Vagina (tissue), 2 donors: ENCODE measurements around the gene SYS1. TPM values are rescaled to one million over a fixed set of nuclear protein-coding genes. Genes with fewer than 3 reads are reported as not detected.

Source experiments
- DNase-seq, 2 donors: peaks; one replicate each; pipeline ENCODE4 v3.0.0-alpha.2; 2017; ENCODE audit errors: extremely low spot score in 2 of 2
- H3K27ac ChIP-seq: fragments of 200-600 bp; sonication (generic); one replicate; pipeline ENCODE4 v1.5.1; 2019
- H3K27me3 ChIP-seq: fragments of 200-600 bp; sonication (generic); one replicate; pipeline ENCODE4 v1.5.1; 2019
- H3K36me3 ChIP-seq, 2 donors: fragments of 200-600 bp; sonication (generic); one replicate each; pipeline ENCODE4 v1.5.1; 2017 to 2019
- H3K4me1 ChIP-seq: fragments of 200-600 bp; sonication (generic); one replicate; pipeline ENCODE4 v1.5.1; 2019
- H3K4me3 ChIP-seq, 2 donors: fragments of 200-600 bp; sonication (generic); 1 replicate in 1 of 2; 2 replicates in 1 of 2; pipeline ENCODE4 v1.5.1; 2016 to 2019
- H3K9me3 ChIP-seq: fragments of 200-600 bp; sonication (generic); one replicate; pipeline ENCODE4 v1.5.1; 2019
- CTCF ChIP-seq, 3 experiments: fragments of 450-650 bp in 2 of 3; fragments of 200-600 bp in 1 of 3; sonication (generic) in 1 of 3; IDR thresholded peaks; one replicate each; pipeline ENCODE4 v1.5.1; 2017 to 2019; ENCODE audit warnings: antibody characterized with exemption in 3 of 3, mild to moderate bottlenecking in 2 of 3, moderate library complexity in 2 of 3
- POLR2A ChIP-seq, 2 donors: fragments of 450-650 bp; IDR thresholded peaks; one replicate each; pipeline ENCODE4 v1.6.1; 2017; ENCODE audit warnings: antibody characterized with exemption in 2 of 2, mild to moderate bottlenecking in 2 of 2, moderate library complexity in 2 of 2
- POLR2AphosphoS5 ChIP-seq, 2 donors: sonication (generic); formaldehyde crosslinking; IDR thresholded peaks; one replicate each; pipeline ENCODE4 v1.9.0; 2017; ENCODE audit warnings: antibody characterized with exemption in 2 of 2, mild to moderate bottlenecking in 2 of 2, low read depth in 1 of 2; ENCODE audit not compliant: insufficient read depth in 1 of 2
- intact Hi-C: fragments of 100-400 bp; cut with DNase I; formaldehyde crosslinking; loops from one replicate; pipeline ENCODE4 v1.15.1; 2023
- total RNA-seq: library from RNA; depleted of rRNA; stranded (reverse); fragments of >200 nt; gene quantifications from one replicate; pipeline ENCODE4 v1.2.3, GENCODE V29; 2016

Gene SYS1
- total RNA-seq, 1 donor from 2014 or later = 44.9 TPM

DNA sequence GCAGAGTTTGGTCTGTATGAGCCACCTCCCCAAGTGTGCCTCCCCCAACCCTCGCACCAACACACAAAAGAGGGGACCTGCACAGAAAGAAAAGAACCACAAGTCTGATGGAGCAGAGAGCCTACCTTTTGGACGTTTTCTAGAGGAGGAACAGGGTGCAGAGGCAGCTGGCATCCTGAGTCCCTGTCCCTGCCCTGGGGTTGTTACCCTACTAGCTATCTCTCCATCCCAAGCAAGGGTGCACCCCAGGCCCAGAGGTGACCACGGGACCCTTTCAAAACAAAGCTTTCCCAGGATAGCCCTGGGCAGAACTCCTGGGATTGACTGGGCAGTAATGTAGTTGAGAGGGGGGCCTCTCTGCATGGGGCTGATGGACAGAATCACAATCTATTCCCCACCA is 45.1 kb upstream of the SYS1 start:
- Histone ChIP-seq H3K4me1 (peaks cover 8% of the 10 kb centered on the region), H3K36me3 (no peaks in the 10 kb centered on the region), H3K27ac (no peak overlapping the region), H3K4me3 (no peak overlapping the region), H3K27me3 (no peaks in the 10 kb centered on the region), H3K9me3 (no peaks in the 10 kb centered on the region)
- intact Hi-C loops = loop anchor here (2.0 to 5.0 kb wide), 2 partner anchors 119 to 454 kb away; no protein-coding TSS in a partner anchor
- TF ChIP-seq POLR2AphosphoS5 (IDR thresholded peaks at IDR 0.05; ENCODE audit: insufficient read depth in 1 of 2, low read depth in 1 of 2) (no peak), CTCF (IDR thresholded peaks at IDR 0.05) (no peak), POLR2A (IDR thresholded peaks at IDR 0.05) (no peak)
- no peak for DNase-seq

DNA sequence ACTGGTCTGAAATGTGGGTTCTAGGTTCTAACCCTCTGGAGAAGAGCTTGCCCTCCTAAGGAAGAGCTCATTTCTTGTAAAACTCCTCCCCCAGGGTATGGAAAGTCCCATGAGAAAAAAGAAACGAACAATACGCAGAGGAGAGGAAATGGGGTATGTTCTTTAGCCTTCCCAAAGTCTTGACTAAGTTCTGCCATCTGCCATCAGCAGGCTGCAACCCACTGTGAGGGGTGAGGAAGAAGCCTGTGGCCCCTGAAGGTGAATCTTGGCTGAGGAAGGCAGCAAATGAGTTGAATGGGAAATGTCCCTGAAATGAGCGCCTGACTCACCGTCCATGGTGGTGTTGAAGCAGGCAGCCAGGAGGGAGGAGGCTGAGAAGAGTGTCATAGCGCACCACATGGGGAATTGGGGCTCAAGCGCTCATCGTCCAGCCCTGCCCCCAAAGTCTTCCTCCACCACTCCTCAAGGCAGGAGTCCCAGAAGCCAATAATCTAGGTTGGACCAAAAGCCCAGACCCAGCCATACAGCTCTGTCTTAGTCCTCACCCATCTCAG is 44.5 kb upstream of the SYS1 start:
- TF ChIP-seq POLR2A (IDR thresholded peaks at IDR 0.05) = no peak
- TF ChIP-seq POLR2AphosphoS5 (IDR thresholded peaks at IDR 0.05; ENCODE audit: insufficient read depth in 1 of 2, low read depth in 1 of 2) = no peak
- no peak for DNase-seq
- Histone ChIP-seq H3K27ac (no peak overlapping the region), H3K27me3 (no peaks in the 10 kb centered on the region), H3K36me3 (no peaks in the 10 kb centered on the region), H3K4me1 (peaks cover 8% of the 10 kb centered on the region), H3K4me3 (no peak overlapping the region), H3K9me3 (no peaks in the 10 kb centered on the region)
- intact Hi-C loops = loop anchor here (2.0 to 5.0 kb wide), 2 partner anchors 118 to 454 kb away; no protein-coding TSS in a partner anchor

DNA sequence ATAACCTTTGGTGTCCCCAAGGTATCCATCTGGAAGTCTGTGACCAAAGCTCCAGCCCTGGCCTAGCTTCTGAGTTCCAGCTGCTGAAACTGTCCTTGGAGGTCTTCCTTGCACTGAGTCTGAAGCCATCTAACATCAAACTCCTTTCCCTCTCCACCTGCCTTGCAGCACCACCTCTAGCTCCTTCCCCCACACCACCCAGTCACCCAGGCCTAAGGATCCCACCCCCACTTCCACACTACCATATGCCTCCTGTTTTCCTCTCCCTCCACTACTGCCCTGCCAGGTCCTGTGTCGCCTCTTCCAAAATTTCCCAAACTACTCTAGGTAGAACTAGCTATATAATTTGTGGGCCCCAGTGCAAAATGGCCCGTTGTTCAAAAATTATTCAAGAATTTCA is 44.0 kb upstream of the SYS1 start:
- DNase-seq = no peak
- H3K27ac ChIP-seq = no peak overlapping the region
- no peaks in the 10 kb centered on the region for H3K9me3 ChIP-seq
- no peaks in the 10 kb centered on the region for H3K27me3 ChIP-seq
- H3K4me3 ChIP-seq = no peak overlapping the region
- TF ChIP-seq POLR2AphosphoS5 (IDR thresholded peaks at IDR 0.05; ENCODE audit: insufficient read depth in 1 of 2, low read depth in 1 of 2) (no peak), CTCF (IDR thresholded peaks at IDR 0.05) (no peak)
- H3K36me3 ChIP-seq = no peaks in the 10 kb centered on the region
- H3K4me1 ChIP-seq = peaks cover 8% of the 10 kb centered on the region
- intact Hi-C loops = loop anchor here (2.0 to 5.0 kb wide), 2 partner anchors 118 to 453 kb away; no protein-coding TSS in a partner anchor

DNA sequence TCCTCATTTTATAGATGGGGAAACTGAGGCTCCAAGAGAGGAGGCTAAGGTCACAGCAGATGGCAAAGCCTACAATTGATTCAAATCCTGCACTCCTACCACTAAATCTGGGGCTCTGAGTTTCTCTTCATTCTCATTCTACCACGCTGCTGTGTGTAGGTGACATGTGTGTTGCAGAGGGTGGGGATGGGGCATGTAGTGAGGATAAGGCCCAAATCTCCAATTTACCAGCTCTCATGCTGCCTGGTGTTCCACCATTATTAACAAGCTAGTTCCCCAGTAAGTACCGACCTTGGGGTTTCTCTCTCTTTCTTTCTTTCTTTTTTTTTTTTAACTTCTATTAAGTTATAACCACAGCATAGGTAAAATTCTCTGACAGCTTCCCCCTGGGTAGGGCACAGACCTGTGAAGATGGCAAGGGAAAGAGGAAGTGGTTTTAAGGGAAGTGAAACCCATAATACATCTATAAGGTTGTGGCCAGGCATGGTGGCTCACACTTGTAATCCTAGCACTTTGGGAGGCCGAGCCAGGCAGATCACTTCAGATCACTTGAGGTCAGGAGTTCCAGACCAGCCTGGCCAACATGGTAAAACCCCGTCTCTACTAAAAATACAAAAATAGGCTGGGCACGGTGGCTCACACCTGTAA is 41.9 kb upstream of the SYS1 start:
- H3K36me3 ChIP-seq = no peaks in the 10 kb centered on the region
- TF ChIP-seq POLR2A (IDR thresholded peaks at IDR 0.05) (no peak), CTCF (IDR thresholded peaks at IDR 0.05) (no peak), POLR2AphosphoS5 (IDR thresholded peaks at IDR 0.05; ENCODE audit: insufficient read depth in 1 of 2, low read depth in 1 of 2) (no peak)
- no peak for DNase-seq
- intact Hi-C loops = no loop called here
- H3K4me1 ChIP-seq = peaks cover 8% of the 10 kb centered on the region
- H3K27me3 ChIP-seq = no peaks in the 10 kb centered on the region
- no peak overlapping the region for H3K4me3 ChIP-seq
- H3K9me3 ChIP-seq = no peaks in the 10 kb centered on the region
- no peak overlapping the region for H3K27ac ChIP-seq

DNA sequence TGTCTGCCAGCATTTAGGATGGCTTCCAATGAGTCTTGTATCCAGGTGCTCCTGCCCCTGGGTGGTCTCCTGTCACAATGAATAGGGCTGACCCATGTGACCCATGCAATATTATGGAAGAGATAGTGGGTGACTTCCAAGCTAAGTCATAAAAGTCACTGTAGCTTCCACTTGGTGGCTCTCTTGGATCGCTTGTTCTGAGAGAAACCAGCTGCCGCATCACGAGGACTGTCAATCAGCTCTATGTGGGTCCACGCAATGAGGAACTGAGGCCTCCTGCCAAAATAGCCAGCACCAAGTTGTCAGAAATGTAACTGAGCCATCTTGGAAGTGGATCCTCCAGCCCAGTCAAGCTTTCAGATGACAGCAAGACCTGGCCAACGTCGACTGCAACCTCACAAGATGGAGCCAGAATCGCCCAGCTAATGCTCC is 40.0 kb upstream of the SYS1 start:
- intact Hi-C loops = no loop called here
- no peak overlapping the region for H3K4me3 ChIP-seq
- no peaks in the 10 kb centered on the region for H3K9me3 ChIP-seq
- H3K27ac ChIP-seq = no peak overlapping the region
- TF ChIP-seq POLR2A (IDR thresholded peaks at IDR 0.05) = no peak
- TF ChIP-seq CTCF (IDR thresholded peaks at IDR 0.05) = peak in 2 of 3 experiments; percentile 12 to 19
- TF ChIP-seq POLR2AphosphoS5 (IDR thresholded peaks at IDR 0.05; ENCODE audit: insufficient read depth in 1 of 2, low read depth in 1 of 2) = no peak
- H3K36me3 ChIP-seq = peaks cover 0 to 11% of the 10 kb centered on the region in 2 donors
- no peak for DNase-seq
- peaks cover 8% of the 10 kb centered on the region for H3K4me1 ChIP-seq
- no peaks in the 10 kb centered on the region for H3K27me3 ChIP-seq
